Type B pancreatic cell (in vitro differentiated cells): ENCODE measurements around the gene ATXN2. TPM values are rescaled to one million over a fixed set of nuclear protein-coding genes. Genes with fewer than 3 reads are reported as not detected.
"Not testable (repeated sequence)": the region's sequence is repeated elsewhere in the genome, so short reads cannot be mapped to it uniquely, and the experiment has no call there.

ENCODE experiments used
- DNase-seq: peaks from one replicate; pipeline ENCODE4 v3.0.0; 2021; ENCODE audit warnings: mixed read lengths; ENCODE audit not compliant: unreplicated experiment; ENCODE audit errors: extremely low spot score
- H3K27ac Mint-ChIP-seq: 2 replicates; pipeline ENCODE4 v1.8.0; 2021; ENCODE audit warnings: mild to moderate bottlenecking, mixed read lengths
- H3K27me3 Mint-ChIP-seq: 2 replicates; pipeline ENCODE4 v1.8.0; 2021; ENCODE audit warnings: mixed read lengths
- H3K36me3 Mint-ChIP-seq: 2 replicates; pipeline ENCODE4 v1.8.0; 2021; ENCODE audit warnings: mixed read lengths
- H3K4me1 Mint-ChIP-seq: one replicate; pipeline ENCODE4 v1.8.0; 2021; ENCODE audit warnings: mixed read lengths; ENCODE audit not compliant: unreplicated experiment
- H3K4me3 Mint-ChIP-seq: 2 replicates; pipeline ENCODE4 v1.8.0; 2021; ENCODE audit warnings: mild to moderate bottlenecking, mixed read lengths
- H3K9me3 Mint-ChIP-seq: 2 replicates; pipeline ENCODE4 v1.8.0; 2021; ENCODE audit warnings: mixed read lengths
- CTCF ChIP-seq: fragments of 200-600 bp; sonication (generic); conservative IDR thresholded peaks from 2 replicates; pipeline ENCODE4 v1.5.0; 2021; ENCODE audit warnings: antibody characterized with exemption, mild to moderate bottlenecking
- total RNA-seq: library from RNA; stranded (reverse); gene quantifications from 2 replicates; pipeline ENCODE4 v1.2.1, GENCODE V29; 2021; ENCODE audit warnings: low replicate concordance

Gene ATXN2
- total RNA-seq, 1 donor from 2014 or later: 80.9 TPM

- TF ChIP-seq CTCF: no peak
- H3K4me3 Mint-ChIP-seq: peak overlapping the region; percentile 100
- H3K27ac Mint-ChIP-seq: peak overlapping the region; percentile 99
- H3K4me1 Mint-ChIP-seq: peaks cover 27% of the 10 kb centered on the region
- H3K27me3 Mint-ChIP-seq: peaks cover 4% of the 10 kb centered on the region
- peak; percentile 76 for DNase-seq
- H3K9me3 Mint-ChIP-seq: no peaks in the 10 kb centered on the region
- peaks cover 4% of the 10 kb centered on the region for H3K36me3 Mint-ChIP-seq
These were observed 1.1 kb downstream of the ATXN2 start for GRCh38 chr12:111597831-111598636.

- Mint-ChIP-seq H3K36me3 (peaks cover 4% of the 10 kb centered on the region), H3K27me3 (peaks cover 4% of the 10 kb centered on the region), H3K4me3 (peak overlapping the region; percentile 100), H3K9me3 (no peaks in the 10 kb centered on the region), H3K27ac (peak overlapping the region; percentile 99), H3K4me1 (peaks cover 27% of the 10 kb centered on the region)
- DNase-seq: no peak
- TF ChIP-seq CTCF: no peak
These were observed 1.9 kb downstream of the ATXN2 start for GRCh38 chr12:111596985-111597830.

DNA sequence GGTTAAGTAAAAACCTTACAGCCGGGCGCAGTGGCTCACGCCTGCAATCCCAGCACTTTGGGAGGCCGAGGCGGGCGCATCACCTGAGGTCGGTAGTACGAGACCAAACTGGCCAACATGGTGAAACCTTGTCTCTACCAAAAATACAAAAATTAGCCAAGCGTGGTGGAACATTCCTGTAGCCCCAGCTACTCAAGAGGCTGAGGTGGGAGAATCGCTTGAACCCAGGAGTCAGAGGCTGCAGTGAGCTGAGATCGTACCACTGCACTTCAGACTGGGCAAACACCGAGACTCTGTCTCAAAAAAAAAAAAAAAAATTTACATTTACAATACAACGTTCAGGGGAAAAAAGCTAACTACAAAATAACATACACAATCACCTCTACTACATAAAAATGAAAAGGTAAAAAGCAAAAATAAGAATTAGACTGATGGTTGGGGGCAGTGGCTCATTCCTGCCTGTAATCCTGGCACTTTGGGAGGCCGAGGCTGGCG, 3.7 kb downstream of the ATXN2 start:
- not testable (repeated sequence) for H3K9me3 Mint-ChIP-seq, H3K27me3 Mint-ChIP-seq, DNase-seq, H3K36me3 Mint-ChIP-seq
- peak overlapping the region; percentile 20 for H3K27ac Mint-ChIP-seq
- peak overlapping the region; percentile 100 for H3K4me3 Mint-ChIP-seq
- H3K4me1 Mint-ChIP-seq: peaks cover 27% of the 10 kb centered on the region

DNA sequence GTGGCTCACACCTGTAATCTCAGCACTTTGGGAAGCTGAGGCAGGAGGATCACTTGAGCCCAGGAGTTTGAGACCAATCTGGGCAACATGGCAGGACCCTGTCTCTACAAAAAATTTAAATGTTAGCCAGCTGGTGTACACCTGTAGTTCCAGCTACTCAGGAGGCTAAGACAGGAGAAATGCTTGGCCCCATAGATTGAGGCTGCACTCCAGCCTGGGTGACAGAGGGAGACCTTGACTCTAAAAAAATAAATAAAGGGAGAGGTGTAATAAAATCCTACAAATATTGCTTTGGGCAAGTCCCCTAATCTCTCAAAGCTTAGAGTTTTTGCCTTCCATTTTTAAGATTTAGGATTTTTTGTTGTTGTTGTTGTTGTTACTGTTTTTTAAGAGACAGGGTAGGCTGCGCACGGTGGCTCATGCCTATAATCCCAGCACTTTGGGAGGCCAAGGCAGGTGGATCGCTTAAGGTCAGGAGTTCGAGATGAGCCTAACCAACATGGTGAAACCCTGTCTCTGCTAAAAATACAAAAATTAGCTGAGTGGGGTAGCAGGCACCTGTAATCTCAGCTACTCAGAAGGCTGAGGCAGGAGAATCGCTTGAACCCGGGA, 7.6 kb downstream of the ATXN2 start:
- H3K9me3 Mint-ChIP-seq, H3K4me3 Mint-ChIP-seq, H3K36me3 Mint-ChIP-seq, H3K27ac Mint-ChIP-seq, DNase-seq, H3K27me3 Mint-ChIP-seq: not testable (repeated sequence)
- peaks cover 25% of the 10 kb centered on the region for H3K4me1 Mint-ChIP-seq

GRCh38 chr12:111590552-111590951, 8.6 kb downstream of the ATXN2 start:
- no peak for TF ChIP-seq CTCF
- Mint-ChIP-seq H3K4me3 (no peak overlapping the region), H3K9me3 (no peaks in the 10 kb centered on the region)

GRCh38 chr12:111589601-111590000, 9.5 kb downstream of the ATXN2 start:
- Mint-ChIP-seq H3K4me1 (peaks cover 11% of the 10 kb centered on the region), H3K27ac (no peak overlapping the region), H3K27me3 (no peaks in the 10 kb centered on the region), H3K4me3 (no peak overlapping the region), H3K9me3 (no peaks in the 10 kb centered on the region), H3K36me3 (peaks cover 5% of the 10 kb centered on the region)
- TF ChIP-seq CTCF: no peak
- DNase-seq: no peak

More at GRCh38 chr12:111590552-111590951, 8.6 kb downstream of the ATXN2 start:
- Mint-ChIP-seq H3K27ac (no peak overlapping the region), H3K27me3 (no peaks in the 10 kb centered on the region), H3K4me1 (peaks cover 21% of the 10 kb centered on the region), H3K36me3 (peaks cover 5% of the 10 kb centered on the region)
- no peak for DNase-seq
